NCI-H1417 treated with DMSO at 0.1 percent for 48 hours (cell line): Measurements from ENCODE around the gene CCDC167.

Source experiments
- DNase-seq: peaks from one replicate; lab custom pipeline; 2025; lab: John Stamatoyannopoulos, UW

CCDC167 gene

DNA sequence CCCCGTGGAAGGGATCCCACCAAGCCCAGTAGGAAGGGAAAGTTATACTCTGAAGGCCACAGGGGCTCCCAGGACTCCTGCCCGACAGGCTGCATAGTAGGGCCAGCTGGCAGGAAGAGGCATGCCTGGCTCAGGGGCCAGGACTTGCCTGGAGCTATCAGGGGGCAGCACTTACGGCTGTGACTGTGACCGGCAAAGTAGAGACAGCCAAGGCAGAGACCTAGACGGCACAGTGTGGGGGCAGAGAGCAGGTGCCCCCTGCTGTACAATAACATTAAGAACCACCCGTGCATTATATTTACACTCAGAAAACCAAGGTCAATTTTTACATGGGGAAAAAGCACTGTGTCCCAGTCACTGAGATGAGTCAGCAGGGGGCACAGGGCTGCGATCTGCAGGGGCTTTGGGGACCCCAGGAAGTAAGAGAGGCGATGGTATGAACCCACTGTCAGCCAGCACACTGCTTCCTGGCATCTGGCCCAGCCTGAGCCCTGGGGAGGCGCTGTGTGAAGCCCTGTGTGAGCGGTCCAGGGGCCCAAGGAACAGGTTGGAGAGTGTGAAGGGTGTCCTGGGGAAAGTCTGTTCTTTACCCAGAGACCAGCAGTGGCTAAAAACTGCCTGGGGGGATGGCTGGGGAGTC is 9.9 kb downstream of the CCDC167 start:
- DNase-seq = no peak

DNA sequence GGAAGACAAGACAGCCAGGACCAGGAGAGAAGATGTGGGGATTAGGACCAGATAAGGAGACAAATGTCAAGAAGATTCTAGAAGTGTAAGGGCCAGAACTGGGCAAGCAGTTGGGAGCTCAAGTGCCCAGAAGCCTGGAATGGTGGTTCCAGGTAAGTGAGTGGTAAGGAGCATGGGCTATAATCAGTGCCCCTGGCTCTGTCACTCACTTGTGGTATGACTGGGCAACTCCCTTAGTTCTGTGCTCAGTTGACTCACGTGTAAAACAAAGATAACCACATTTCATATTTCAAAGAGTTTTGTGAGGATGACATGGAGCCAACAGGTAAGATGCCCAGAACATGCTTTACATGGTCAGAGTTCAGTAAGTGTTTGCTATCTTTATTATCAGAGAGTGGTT is 11.2 kb downstream of the CCDC167 start:
- no peak for DNase-seq

DNA sequence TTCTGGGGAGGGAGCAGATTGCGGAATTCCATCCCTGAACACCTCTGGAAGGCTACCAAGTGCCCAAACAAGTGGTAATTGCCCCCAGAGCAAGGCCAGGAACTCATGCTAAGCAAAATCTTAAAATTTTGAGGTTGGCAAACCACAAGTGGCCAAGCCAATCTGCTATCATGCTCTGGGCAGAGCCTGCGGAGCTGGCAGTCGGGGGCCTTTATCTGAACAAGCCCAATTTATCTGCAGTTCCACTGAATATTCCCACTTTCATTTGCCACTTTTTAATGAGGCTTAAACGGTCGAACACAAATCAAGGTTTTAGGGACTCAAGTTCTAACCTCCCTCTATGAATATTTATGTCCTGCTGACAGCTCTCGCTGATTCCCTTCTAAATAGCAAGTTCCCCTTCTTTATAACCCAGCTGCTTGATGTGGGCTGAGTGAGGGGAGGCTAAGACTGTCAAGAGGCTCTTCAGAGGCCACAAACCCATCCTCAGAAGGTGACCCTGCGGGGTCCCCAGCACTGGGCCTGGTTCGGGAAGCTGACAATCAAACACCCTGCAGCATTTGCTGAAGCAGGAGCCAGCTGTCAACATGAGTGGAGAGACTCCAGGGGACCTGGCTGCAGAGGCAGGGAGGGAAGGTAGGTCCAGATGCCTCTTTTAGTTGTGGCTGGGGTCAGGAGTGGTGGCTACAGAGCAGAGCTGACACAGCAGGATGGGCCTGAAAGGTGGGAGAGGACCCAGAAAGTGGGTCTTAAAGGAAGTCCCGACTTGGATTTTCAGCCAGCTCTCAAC is 11.9 kb downstream of the CCDC167 start:
- DNase-seq = no peak

DNA sequence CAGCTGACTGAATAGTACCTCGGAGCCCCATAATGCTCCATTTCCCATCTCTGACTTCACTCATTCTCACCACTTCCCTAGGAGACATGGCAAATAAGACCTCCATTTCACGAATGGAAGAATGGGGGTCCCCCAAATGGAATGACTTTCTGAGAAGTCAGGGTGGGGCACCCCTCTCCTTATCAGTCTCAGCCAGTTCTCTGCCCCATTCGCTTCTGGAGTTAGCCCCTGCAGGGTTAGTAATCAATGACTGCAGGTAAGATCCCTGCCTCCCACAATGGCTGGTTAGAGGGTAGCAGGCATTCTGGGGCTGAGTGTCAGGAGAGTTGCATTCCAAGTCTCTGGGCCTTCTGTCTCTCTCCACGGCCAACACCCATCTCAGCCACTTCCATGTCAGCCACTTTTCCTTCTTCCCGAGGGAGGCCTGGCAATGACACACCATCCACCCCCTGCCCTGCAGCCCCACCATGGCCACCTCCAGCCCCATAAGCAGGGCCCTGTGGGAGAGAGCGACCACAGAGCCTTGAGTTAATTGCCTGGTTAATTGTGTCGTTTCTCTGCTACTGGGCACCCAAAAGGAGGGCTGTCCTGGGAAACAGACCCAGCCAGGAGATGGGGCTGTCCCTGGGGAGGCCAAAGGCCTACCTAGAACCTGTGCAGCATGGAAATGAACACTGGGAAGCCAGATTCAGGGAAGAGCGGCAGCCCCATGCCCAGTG is 13.4 kb downstream of the CCDC167 start:
- DNase-seq = no peak

DNA sequence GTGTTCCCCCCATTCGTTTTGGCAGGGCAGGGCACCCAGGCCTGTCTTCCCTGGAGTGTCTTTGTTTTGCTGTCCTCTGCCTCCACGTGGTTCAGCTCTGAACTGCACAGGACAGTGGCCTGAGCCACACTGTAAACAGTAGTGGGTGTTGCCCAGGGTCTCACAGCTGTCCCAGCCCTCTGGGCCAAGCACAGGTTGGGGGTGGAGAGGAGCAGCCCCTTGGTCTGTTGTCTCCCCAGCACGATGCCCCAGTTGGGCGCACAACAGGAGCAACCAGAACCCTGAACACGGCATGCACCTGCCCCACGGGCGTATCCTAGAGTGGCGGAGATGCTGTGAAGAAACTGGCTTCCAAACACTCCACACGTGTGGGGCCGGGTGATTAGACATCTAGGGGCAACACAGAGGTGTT is 14.4 kb downstream of the CCDC167 start:
- no peak for DNase-seq

DNA sequence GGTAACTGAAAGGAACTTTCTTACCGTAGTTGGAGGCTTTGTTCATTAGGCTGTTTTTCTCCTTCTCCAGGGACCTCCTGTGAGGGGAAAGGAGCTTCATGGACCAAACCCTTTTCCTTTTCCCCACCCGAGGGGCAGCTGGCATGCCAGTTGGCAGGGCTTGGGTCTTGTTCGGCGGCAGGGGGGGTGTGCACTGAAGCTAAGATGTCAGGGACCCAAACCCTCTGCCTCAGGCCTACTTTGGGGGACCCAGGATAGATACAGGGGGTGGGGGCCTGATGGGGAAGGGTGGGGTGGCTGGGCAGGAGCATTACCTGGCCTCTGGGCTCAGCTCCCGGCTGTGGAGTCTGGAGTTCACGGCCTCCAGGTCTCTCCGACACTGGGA is 14.9 kb downstream of the CCDC167 start:
- no peak for DNase-seq

DNA sequence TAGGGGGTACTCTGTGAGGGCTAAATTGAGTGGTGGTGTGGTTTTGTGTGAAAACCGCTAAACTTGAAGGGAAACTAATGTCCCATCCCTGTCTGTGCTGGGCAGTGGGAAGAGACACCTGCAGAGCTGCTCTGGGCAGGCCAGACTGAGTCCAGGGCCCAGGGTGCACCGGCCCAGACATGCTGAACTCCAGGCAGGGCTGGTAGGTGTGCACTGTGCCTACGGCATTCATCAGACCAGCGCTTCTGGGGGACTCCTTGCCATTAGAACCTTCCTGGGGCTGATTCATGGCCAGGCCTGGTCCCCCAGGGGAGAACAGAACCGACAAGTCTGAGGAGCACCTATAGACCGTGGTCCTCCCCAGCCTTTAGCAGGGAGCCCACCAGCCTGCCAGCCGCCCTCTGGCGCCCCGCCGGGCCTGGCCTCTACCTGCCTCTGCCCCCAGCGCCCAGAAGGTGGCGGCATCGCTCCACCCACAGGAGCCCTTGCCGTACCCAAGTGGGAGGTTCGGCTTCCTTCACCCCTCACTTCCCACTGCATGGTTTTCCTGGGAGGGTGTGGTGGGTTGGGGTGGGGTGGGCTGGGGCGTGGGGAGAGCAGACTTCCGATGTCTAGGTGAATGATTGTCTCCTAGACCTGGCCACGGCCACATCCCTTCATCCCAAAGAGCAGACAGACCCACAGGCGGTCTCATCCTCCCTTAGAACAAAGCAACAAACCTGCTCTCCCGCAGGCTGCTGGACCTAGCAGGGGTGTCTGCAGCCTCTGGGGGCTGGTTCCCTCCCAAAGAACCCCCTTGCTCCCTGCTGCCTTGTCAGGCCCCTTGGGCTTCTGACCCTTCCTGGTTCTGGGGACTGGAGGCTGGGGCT is 15.5 kb downstream of the CCDC167 start:
- no peak for DNase-seq

DNA sequence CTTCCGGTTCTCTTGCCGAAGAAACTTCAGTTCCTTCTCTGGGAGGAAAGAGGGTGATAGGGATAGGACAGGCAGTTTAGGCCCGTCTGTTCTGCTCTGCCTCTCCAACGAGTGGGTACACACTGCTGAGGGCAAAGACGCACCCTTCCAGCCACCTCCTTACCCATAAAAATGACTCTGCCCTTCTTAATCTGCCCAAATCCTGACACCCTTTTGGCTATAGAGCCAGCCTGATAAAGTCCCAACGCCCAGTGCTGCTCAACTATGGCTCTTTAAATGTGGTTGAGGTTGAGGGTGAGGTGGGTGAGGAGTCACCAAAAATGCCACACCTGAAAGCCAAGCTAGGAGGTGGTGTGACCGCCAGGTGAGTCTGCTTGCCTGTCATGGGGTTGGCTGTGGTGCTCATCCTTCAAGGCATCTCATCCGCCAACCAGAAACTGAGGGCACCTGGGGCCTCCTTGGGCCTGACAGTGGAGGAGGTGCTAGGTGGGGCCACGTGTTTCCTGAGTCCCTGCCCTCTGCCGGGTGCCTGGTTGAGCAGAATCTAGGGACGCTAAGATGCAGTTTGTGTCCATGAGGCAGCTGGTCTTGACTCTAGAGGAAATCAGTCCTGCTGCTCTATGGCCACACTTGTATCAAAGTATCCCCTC is 16.3 kb downstream of the CCDC167 start:
- no peak for DNase-seq

DNA sequence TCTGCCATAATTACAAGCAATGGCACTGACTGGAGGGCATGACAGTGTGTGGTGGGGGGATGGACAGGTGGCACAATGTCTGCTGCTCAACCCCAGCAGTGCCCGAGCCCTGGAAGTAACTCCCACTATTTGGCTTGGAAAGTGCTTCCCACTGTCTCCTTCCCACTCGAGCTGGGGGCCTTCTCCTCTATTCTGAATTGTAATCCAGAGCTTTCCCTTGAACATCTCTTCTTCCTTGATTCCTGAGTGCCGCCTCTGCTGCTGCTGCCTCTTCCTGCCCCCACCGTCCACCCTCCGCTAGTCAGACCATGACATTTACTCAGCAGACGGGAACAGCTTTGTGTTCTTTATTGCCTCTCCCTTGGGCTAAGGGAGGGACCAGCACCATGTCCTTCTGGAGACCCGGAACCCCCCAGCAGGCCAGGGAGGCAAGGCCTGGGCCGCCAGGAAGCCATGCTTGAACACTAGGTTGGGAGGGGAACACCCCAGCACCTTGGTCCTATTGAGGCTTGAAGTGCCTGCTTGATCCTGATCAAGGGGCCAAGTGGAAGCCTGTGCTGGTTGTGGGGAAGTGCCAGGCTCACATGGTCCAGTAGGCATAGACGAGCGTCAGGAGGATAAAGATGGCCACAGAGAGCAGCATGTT is 17.0 kb downstream of the CCDC167 start:
- no peak for DNase-seq

DNA sequence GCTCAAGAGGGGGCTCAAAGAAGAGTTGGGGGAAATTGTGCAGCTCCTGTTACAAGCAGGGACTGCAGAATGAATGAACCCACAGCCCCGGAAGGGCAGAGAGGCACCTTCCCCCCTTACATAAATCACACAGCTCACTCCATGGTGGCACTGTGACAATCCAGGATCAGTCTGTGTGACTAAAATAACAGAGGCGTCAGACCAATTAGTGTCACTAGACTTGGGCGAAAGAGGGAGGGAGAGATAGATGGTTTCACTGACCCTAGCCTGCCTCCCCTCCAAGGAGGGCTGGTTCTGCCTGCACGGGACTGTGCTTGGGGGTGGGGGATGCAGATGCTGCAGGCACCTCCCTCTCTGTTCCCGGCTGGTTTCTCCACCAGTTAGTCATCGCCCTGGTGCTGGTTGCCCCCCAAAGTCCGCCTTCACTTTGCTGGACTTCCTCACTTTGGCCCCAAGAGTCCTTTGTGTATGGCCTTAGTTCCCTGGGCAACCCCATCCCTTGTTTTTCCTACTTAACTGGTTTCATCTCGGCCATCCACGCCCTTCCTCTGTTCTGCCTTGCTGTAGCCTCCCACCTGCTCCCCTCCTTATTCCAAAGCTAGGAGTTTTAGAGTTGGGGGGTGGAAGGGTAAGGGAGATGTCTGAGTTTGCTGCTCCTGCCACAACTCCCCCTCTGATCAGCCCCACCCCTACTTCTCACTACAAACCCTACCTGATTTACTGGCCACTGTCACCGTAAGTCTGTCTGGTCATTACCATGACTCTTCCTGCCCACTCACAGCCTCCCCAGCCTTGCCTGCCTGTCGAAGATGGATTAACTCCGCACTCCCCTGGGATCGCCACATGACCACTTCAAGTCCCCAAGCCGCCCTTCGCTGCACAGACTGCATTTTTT is 17.7 kb downstream of the CCDC167 start:
- DNase-seq = peak; percentile 63

DNA sequence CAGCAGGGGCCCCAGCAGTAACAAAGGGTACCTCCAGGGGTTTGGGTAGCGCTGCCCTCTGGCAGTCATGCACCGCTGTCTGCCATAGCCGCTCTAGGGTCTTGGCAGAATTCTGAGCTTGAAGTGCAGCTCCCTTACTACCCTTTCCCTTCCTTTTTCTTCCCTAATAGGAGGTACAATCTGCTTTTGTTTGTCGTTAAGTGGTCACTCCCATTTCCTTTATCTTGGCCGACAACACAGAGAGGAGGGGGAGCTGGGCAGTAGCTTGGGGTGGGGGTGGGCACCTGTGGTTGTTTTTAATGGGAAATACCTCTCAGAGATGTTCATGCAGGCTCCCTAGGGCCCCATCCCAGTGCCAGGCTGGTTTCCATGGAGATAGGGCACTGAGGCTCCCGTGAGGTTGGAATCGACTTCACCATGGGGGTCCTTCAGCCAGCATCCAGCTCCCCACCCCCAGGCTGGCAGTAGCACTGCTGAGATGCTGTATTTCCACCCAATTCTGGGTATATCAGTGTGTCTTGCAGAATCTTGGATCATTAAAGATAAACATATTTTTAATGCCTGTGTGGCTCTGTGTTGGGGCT is 18.6 kb downstream of the CCDC167 start:
- DNase-seq = peak; percentile 26

DNA sequence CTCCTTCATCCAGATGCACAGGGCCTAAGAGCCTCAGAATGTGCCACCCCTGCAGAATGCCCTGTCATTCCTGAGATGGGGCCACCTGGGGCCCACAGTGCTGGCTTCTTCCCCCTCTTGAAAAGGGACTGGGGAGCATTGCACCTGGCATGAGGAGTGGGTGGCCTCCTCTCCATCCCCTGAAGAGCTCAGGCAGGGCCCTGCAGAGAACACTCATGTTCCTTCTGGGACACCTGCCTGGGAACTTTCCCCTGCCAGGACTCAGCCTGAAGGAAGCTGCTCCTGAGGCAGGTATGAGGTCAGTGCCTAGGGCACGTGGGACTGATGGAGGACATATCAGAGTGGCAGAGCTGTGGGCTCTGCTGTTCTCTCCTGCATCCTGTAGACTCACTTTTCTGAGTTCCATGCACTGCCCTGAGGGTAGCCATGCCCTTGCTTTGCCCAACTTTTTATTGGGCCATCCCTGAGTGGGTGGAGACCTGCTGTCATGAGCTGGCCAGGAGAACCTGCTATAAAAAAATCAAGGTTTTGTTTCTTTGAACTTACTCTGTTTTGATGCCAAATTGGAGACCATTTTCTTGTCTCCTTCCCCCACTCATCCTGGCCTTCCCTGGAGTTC is 19.5 kb downstream of the CCDC167 start:
- DNase-seq = no peak

DNA sequence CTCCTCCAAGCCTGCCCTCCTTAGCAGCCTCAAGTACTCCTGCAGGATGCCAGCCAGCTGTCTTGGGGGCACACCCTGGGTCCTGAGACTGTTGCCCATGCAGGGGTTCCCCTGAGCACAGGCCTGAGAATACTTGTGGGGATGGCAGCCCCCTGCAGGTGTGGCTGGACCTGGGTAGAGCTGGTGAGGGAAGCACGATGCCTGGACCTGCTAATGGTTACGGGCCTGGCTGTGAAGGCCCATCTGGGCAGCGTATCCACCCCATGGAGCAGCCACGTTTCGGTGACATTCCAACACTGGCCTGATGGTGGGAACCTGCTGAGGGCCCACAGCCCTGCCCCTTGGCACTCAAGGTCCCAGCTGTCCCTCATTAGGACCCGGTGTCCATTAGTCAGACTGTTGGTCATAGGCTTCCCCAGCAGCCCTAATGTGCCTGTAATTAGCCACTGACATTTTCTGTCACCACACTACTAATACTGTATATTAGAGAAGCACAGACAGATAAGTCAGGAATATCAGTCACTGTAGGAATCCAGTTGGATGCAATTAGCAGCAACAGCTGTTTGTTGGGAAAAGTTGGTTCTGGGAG is 20.3 kb downstream of the CCDC167 start:
- DNase-seq = no peak

DNA sequence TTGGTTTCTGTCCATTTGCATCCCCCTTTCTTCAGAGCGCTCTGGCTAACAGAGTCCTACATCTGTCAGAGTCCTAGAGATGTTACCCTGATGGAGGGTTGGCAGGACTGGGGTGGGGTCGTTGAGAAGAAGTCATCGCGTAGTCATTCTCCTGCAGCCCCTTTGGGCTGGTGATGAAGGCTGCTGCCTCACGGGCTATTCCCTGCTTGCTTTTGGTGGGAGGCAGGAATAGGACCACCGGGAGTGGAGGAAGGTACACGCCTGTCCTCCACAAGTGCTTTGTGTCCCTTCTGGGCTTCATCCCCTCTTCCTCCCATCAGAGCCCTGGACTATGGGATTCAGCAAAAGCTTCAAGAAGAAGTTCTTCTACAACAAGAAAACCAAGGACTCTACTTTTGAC is 20.9 kb downstream of the CCDC167 start:
- DNase-seq = no peak

DNA sequence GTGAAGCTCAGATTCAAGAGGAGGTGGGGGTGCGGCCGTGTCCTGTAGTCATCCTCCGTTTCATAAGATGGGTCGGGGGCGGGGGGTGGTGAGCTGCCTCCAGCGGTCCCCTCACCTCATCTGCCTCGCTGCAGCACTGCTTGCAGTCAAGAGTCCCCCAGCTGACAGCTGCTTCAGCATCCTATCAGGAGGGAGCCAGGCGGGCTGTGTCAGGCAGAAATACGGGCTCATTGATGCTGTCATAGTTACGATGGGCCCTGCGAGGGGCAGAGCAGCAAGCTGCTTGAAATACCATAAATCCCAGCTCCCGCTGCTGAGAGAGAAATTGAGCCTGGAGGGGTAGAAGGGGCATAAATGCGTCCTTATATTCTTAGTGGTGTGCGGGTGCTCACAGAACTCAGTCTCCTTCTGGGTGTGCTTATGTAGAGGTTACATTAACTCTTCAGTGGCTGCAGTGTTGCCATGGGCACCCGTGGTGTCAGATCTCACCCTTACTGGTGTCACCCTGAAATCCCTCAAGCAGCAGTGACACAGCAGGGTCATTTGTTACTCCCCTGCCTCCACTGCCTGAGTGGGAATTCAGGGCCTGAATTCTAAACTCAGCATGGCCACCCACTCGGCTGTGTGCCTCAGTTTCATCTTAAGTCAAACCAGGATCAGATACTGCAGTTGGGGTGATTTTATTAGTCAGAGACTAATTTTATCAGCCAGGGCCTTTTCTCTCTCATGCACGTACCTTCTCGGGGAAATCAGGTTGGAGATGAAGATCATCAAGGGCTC is 21.8 kb downstream of the CCDC167 start:
- no peak for DNase-seq

DNA sequence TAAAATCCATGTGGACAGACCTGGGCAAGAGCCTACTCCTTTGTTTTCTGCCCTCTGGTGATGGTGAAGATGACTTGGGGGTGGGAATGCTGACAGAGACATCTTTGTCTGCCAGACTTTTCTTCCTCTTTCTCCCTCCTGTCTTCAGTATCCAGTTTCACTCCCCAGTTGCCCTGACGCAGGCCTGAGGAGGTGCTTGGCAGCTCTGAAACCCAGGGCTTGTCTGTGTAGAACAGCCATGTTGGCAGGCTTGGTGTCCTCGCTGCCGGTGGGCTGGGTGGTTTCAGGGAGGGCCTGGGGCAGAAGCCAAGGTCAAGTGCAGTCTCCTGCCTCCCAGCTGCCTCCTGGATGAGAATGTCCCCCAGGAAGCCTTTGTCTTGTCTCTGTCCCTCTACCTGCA is 22.5 kb downstream of the CCDC167 start:
- no peak for DNase-seq

DNA sequence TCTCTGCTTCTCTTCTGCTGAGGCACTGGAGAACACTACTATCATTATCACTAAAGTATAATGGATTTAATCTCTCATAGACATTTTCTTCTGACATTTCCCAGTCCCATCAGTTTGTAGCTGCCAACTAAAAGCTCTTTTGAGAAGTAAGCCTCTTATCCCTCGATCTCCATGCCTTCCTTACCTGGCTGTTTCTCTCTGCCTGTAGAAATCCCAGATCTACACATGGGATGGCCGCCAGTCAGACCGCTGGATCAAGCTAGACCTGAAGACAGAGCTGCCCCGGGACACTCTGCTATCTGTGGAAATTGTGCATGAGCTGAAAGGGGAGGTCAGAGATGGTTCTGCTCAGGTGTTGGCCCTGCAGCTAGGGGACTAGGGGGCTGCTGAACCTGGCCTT is 25.4 kb downstream of the CCDC167 start:
- no peak for DNase-seq
